Measurements from ENCODE around the gene DCTPP1. TPM values are rescaled to one million over a fixed set of nuclear protein-coding genes. Genes with fewer than 3 reads are reported as not detected.

DCTPP1 gene
- total and polyA plus RNA-seq, 9 of the 15 experiments (the other 6 are each of a cell fraction or from before 2014, with no cell fraction given), result 45.0 to 132 (median 80.6) TPM

DNA sequence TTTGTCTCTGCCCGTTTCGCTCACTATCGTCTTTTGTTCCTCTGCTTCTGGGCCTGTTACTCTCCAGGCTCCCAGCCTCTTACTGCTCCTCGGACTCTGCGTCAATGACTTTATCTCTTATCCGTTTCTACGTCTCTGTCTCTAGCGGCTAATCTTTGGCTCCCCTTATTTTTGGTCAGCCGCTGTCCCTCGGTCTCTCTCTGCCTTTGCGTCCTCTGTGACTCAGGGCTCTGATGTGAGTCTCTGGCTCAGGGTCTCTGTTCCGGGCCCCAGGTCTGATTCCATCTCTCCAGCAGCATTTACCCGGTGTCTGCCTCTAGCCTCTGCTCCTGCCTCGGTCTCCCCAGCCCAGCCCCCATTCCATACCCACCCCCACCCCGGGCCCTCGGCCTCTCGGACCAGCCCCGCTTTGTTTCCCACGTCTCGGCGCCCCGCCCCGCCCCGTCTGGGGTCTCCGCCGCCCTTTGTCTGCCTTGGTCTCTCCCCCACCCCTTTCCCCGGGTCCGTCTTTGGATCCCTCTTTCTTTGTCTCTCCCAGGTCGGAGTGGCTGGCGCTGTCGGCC lies 35.2 kb downstream of the DCTPP1 start:
- H3K79me2 ChIP-seq (ENCODE audit: control insufficient read depth, insufficient read depth, low read length), result peaks cover 10% of the 10 kb centered on the region
- FAIRE-seq (peak; percentile 79), ATAC-seq (peak; percentile 47), DNase-seq (ENCODE audit: extremely low read depth in 1 of 4, low spot score in 3 of 4) (peak in 3 of 4 experiments; percentile 27 to 76 (median 55))
- peak overlapping the region; percentile 79 to 95 for H3K9ac ChIP-seq (ENCODE audit: insufficient read depth in 1 of 2, low read depth in 2 of 2, low read length in 2 of 2)
- H3K27me3 ChIP-seq (ENCODE audit: control insufficient read depth in 2 of 2, insufficient read depth in 2 of 2, low read length in 2 of 2), result no peaks in the 10 kb centered on the region
- BruUV-seq (replicated peaks), result no TSS peak
- 3% methylated on average over 22 of the region's 31 CpGs for WGBS (ENCODE audit: insufficient coverage, low coverage, missing lambda C conversion rate)
- H3K4me3 ChIP-seq, result peak overlapping the region; percentile 87
- peaks cover 23 to 46% of the 10 kb centered on the region in 2 experiments for H3K4me1 ChIP-seq (replicated peaks in 1 of 2; ENCODE audit: control insufficient read depth in 2 of 2, insufficient read depth in 2 of 2, low read length in 2 of 2)
- CTCF ChIA-PET (ENCODE audit: low intra/inter-chr PET ratio), result interaction anchor here (0.5 to 0.6 kb wide), 2 partner anchors 313 to 466 kb away, joined by 4 read pairs; no protein-coding TSS in a partner anchor
- in situ Hi-C loops (cut with MboI), result no loop called here
- H3K9me3 ChIP-seq (replicated peaks; ENCODE audit: control insufficient read depth, insufficient read depth, low read depth, low read length), result no peaks in the 10 kb centered on the region
- no peaks in the 10 kb centered on the region for H3K9me1 ChIP-seq (ENCODE audit: control insufficient read depth, insufficient read depth, low read length)
- peak overlapping the region; percentile 93 for H2AFZ ChIP-seq (ENCODE audit: low read depth, low read length)
- H3K36me3 ChIP-seq (ENCODE audit: control insufficient read depth, insufficient read depth, low read length), result peaks cover 21% of the 10 kb centered on the region; the same call in 2 of the 3 replicates
- H4K20me1 ChIP-seq (replicated peaks; ENCODE audit: control insufficient read depth, insufficient read depth, low read length), result no peaks in the 10 kb centered on the region
- peak overlapping the region; percentile 76 for H3K4me2 ChIP-seq (ENCODE audit: insufficient read depth, low read length)
- POLR2A ChIA-PET, result interaction anchor here (0.6 to 1.9 kb wide), 6 partner anchors 12 to 346 kb away, joined by 3 to 5 read pairs (median 3); partner anchors contain the start of genes SEPTIN1, TBC1D10B and ZNF689
- peak overlapping the region; percentile 86 for H3K27ac ChIP-seq (ENCODE audit: extremely low read depth, low read depth, low read length)
- intact Hi-C loops (cut with micrococcal nuclease), result loop anchor here (2.0 kb wide), 1 partner anchor 14 kb away; no protein-coding TSS in a partner anchor
- TF ChIP-seq XRCC4 (IDR thresholded peaks at IDR 0.05; ENCODE audit: extremely low read depth, insufficient read depth, insufficient read length), result no peak
- TF ChIP-seq HNRNPUL1 (IDR thresholded peaks at IDR 0.05; ENCODE audit: low read length), result no peak
- TF ChIP-seq CEBPG (CRISPR knock-in tag; IDR thresholded peaks at IDR 0.05), result no peak
- TF ChIP-seq CEBPG (tag; conservative IDR thresholded peaks at IDR 0.05 in 1 of 2, IDR thresholded peaks at IDR 0.05 in 1 of 2), result no peak
- TF ChIP-seq HNRNPLL (IDR thresholded peaks at IDR 0.05; ENCODE audit: low read depth, low read length, poor library complexity, severe bottlenecking), result peak; percentile 49
- TF ChIP-seq U2AF1 (optimal IDR thresholded peaks at IDR 0.05; ENCODE audit: low read depth, low read length), result no peak
- 0 out of 2 replicates have a peak, but pooled peaks have one; percentile 9 for TF ChIP-seq SOX6 (IDR thresholded peaks at IDR 0.05)
- peak; percentile 48 for TF ChIP-seq TAF1 (IDR thresholded peaks at IDR 0.05; ENCODE audit: control insufficient read depth, extremely low read depth, insufficient read depth, low read length, severe bottlenecking)
- TF ChIP-seq CSDE1 (IDR thresholded peaks at IDR 0.05), result no peak
- TF ChIP-seq ZNF263 (CRISPR knock-in tag; IDR thresholded peaks at IDR 0.05; ENCODE audit: borderline replicate concordance), result no peak
- 0 out of 2 replicates have a peak, but pooled peaks have one; percentile 23 for TF ChIP-seq LCOR (CRISPR knock-in tag; IDR thresholded peaks at IDR 0.05)
- TF ChIP-seq ETV1 (tag; conservative IDR thresholded peaks at IDR 0.05; ENCODE audit: low read depth), result no peak
- no peak for TF ChIP-seq RFX7 (CRISPR knock-in tag; IDR thresholded peaks at IDR 0.05)
- TF ChIP-seq ARNT (IDR thresholded peaks at IDR 0.05), result peak in 1 of 2 experiments; percentile 46; a peak in 1 of 4 replicates
- no peak for TF ChIP-seq TFAM (CRISPR knock-in tag; conservative IDR thresholded peaks at IDR 0.05)
- no peak for TF ChIP-seq ZNF197 (CRISPR knock-in tag; IDR thresholded peaks at IDR 0.05; ENCODE audit: low read depth)
- TF ChIP-seq OTX1 (CRISPR knock-in tag; IDR thresholded peaks at IDR 0.05), result no peak
- TF ChIP-seq TBP (optimal IDR thresholded peaks at IDR 0.05; ENCODE audit: low read depth, low read length), result peak; percentile 51
- TF ChIP-seq ZNF785 (CRISPR knock-in tag; IDR thresholded peaks at IDR 0.05), result no peak
- TF ChIP-seq ZBTB17 (CRISPR knock-in tag; IDR thresholded peaks at IDR 0.05), result no peak
- TF ChIP-seq, protein P1, sequence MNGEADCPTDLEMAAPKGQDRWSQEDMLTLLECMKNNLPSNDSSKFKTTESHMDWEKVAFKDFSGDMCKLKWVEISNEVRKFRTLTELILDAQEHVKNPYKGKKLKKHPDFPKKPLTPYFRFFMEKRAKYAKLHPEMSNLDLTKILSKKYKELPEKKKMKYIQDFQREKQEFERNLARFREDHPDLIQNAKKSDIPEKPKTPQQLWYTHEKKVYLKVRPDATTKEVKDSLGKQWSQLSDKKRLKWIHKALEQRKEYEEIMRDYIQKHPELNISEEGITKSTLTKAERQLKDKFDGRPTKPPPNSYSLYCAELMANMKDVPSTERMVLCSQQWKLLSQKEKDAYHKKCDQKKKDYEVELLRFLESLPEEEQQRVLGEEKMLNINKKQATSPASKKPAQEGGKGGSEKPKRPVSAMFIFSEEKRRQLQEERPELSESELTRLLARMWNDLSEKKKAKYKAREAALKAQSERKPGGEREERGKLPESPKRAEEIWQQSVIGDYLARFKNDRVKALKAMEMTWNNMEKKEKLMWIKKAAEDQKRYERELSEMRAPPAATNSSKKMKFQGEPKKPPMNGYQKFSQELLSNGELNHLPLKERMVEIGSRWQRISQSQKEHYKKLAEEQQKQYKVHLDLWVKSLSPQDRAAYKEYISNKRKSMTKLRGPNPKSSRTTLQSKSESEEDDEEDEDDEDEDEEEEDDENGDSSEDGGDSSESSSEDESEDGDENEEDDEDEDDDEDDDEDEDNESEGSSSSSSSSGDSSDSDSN (IDR thresholded peaks at IDR 0.05; ENCODE audit: borderline replicate concordance in 1 of 2, low read depth in 2 of 2, low read length in 2 of 2), result peak in 1 of 2 experiments; percentile 73; a peak in 1 of 4 replicates
- TF ChIP-seq ZBTB1 (CRISPR knock-in tag; IDR thresholded peaks at IDR 0.05; ENCODE audit: borderline replicate concordance, low read depth), result no peak

Data from K562 (cell line).